Endometrium (tissue), 2 donors: ENCODE results near the gene TUBB3.
"Not testable (repeated sequence)": the region's sequence is repeated elsewhere in the genome, so short reads cannot be mapped to it uniquely, and the experiment has no call there.

Experiments used
- FAIRE-seq: peaks from 2 replicates; lab custom pipeline; 2012; peaks lifted over from hg19 to GRCh38; lab: Jason Lieb, UNC
- donor health status: control.
- donor health status: control.

TUBB3 gene

GRCh38 chr16:89902980-89903379 lies 20.2 kb upstream of the TUBB3 start:
- no peak for FAIRE-seq

GRCh38 chr16:89903908-89904515 lies 19.1 kb upstream of the TUBB3 start:
- no peak for FAIRE-seq

GRCh38 chr16:89904606-89905510 lies 18.3 kb upstream of the TUBB3 start:
- FAIRE-seq, result no peak

- FAIRE-seq, result no peak
These were observed 17.5 kb upstream of the TUBB3 start for GRCh38 chr16:89905511-89906139.

- no peak for FAIRE-seq
These were observed 16.8 kb upstream of the TUBB3 start for GRCh38 chr16:89906140-89907025.

- no peak for FAIRE-seq
These were observed 15.9 kb upstream of the TUBB3 start for GRCh38 chr16:89907055-89907814.

- no peak for FAIRE-seq
These were observed 14.9 kb upstream of the TUBB3 start for GRCh38 chr16:89908236-89908635.

GRCh38 chr16:89909777-89910716 lies 13.1 kb upstream of the TUBB3 start:
- FAIRE-seq, result no peak

- no peak for FAIRE-seq
These were observed 12.3 kb upstream of the TUBB3 start for GRCh38 chr16:89910717-89911354.

- FAIRE-seq, result no peak
These were observed 11.8 kb upstream of the TUBB3 start for GRCh38 chr16:89911375-89911774.

GRCh38 chr16:89912143-89912542 lies 11.0 kb upstream of the TUBB3 start:
- no peak for FAIRE-seq

- no peak for FAIRE-seq
These were observed 10.5 kb upstream of the TUBB3 start for GRCh38 chr16:89912627-89913026.

GRCh38 chr16:89913408-89914387 lies 9.4 kb upstream of the TUBB3 start:
- FAIRE-seq, result no peak

- FAIRE-seq, result not testable (repeated sequence)
These were observed 8.4 kb upstream of the TUBB3 start for GRCh38 chr16:89914642-89915285.

GRCh38 chr16:89915303-89916232 lies 7.6 kb upstream of the TUBB3 start:
- no peak for FAIRE-seq

GRCh38 chr16:89917773-89918452 lies 5.2 kb upstream of the TUBB3 start:
- no peak for FAIRE-seq
